ENCODE results near the gene MICOS13. TPM values are rescaled to one million over a fixed set of nuclear protein-coding genes. Genes with fewer than 3 reads are reported as not detected.

The MICOS13 gene
- polyA plus RNA-seq, 1 donor from 2014 or later, result 46.0 TPM

GRCh38 chr19:5697890-5698634 is 17.7 kb upstream of the MICOS13 start:
- Histone ChIP-seq H3K9ac (ENCODE audit: low read length) (no peak overlapping the region), H3K9me3 (ENCODE audit: low read length) (no peaks in the 10 kb centered on the region), H4K20me1 (ENCODE audit: insufficient read depth) (no peaks in the 10 kb centered on the region), H3K36me3 (ENCODE audit: insufficient read depth, low read length) (no peaks in the 10 kb centered on the region), H2AFZ (ENCODE audit: low read depth, low read length) (no peak overlapping the region), H3K4me2 (ENCODE audit: low read length) (no peak overlapping the region), H3K9me2 (ENCODE audit: insufficient read depth, low read length) (no peaks in the 10 kb centered on the region), H3K4me3 (ENCODE audit: low read length) (no peak overlapping the region), H3F3A (ENCODE audit: insufficient read depth, low read length, poor library complexity, severe bottlenecking) (no peaks in the 10 kb centered on the region), H3K27me3 (ENCODE audit: insufficient read depth, low read depth, low read length) (no peaks in the 10 kb centered on the region), H3K27ac (ENCODE audit: low read length) (no peak overlapping the region), H3K79me2 (replicated peaks; ENCODE audit: insufficient read depth, low read length) (no peaks in the 10 kb centered on the region)
- TF ChIP-seq SMC3 (conservative IDR thresholded peaks at IDR 0.05; ENCODE audit: poor library complexity) (no peak), MXI1 (conservative IDR thresholded peaks at IDR 0.05; ENCODE audit: poor library complexity, severe bottlenecking) (no peak), TAF1 (IDR thresholded peaks at IDR 0.05; ENCODE audit: low read depth) (no peak), EZH2 (IDR thresholded peaks at IDR 0.05; ENCODE audit: borderline replicate concordance, insufficient read depth, low read length, poor library complexity, severe bottlenecking) (no peak), EP300 (conservative IDR thresholded peaks at IDR 0.05; ENCODE audit: poor library complexity, severe bottlenecking) (no peak), REST (IDR thresholded peaks at IDR 0.05; ENCODE audit: borderline replicate concordance) (no peak), POLR2AphosphoS5 (IDR thresholded peaks at IDR 0.05) (no peak), RAD21 (conservative IDR thresholded peaks at IDR 0.05) (no peak), CTCF (IDR thresholded peaks at IDR 0.05; ENCODE audit: poor library complexity, severe bottlenecking) (no peak)

- H3K4me3 ChIP-seq (ENCODE audit: low read length), result no peak overlapping the region
- H4K20me1 ChIP-seq (ENCODE audit: insufficient read depth), result peaks cover 2% of the 10 kb centered on the region
- H3K27me3 ChIP-seq (ENCODE audit: insufficient read depth, low read depth, low read length), result no peaks in the 10 kb centered on the region
- H3K4me2 ChIP-seq (ENCODE audit: low read length), result no peak overlapping the region
- no peak overlapping the region for H3K9ac ChIP-seq (ENCODE audit: low read length)
- H3K27ac ChIP-seq (ENCODE audit: low read length), result no peak overlapping the region
- H3K9me3 ChIP-seq (ENCODE audit: low read length), result no peaks in the 10 kb centered on the region
- H3K9me2 ChIP-seq (ENCODE audit: insufficient read depth, low read length), result no peaks in the 10 kb centered on the region
- H3F3A ChIP-seq (ENCODE audit: insufficient read depth, low read length, poor library complexity, severe bottlenecking), result no peaks in the 10 kb centered on the region
- H2AFZ ChIP-seq (ENCODE audit: low read depth, low read length), result no peak overlapping the region
- peaks cover 5% of the 10 kb centered on the region for H3K79me2 ChIP-seq (replicated peaks; ENCODE audit: insufficient read depth, low read length)
- no peaks in the 10 kb centered on the region for H3K36me3 ChIP-seq (ENCODE audit: insufficient read depth, low read length)
- TF ChIP-seq REST (IDR thresholded peaks at IDR 0.05; ENCODE audit: borderline replicate concordance), result no peak
- no peak for TF ChIP-seq EZH2 (IDR thresholded peaks at IDR 0.05; ENCODE audit: borderline replicate concordance, insufficient read depth, low read length, poor library complexity, severe bottlenecking)
- TF ChIP-seq POLR2AphosphoS5 (IDR thresholded peaks at IDR 0.05), result no peak
- TF ChIP-seq CTCF (IDR thresholded peaks at IDR 0.05; ENCODE audit: poor library complexity, severe bottlenecking), result no peak
- TF ChIP-seq MXI1 (conservative IDR thresholded peaks at IDR 0.05; ENCODE audit: poor library complexity, severe bottlenecking), result no peak
Measured at GRCh38 chr19:5697022-5697889, 16.9 kb upstream of the MICOS13 start.
